ENCODE data around the gene NEDD4L.

NEDD4L gene

DNA sequence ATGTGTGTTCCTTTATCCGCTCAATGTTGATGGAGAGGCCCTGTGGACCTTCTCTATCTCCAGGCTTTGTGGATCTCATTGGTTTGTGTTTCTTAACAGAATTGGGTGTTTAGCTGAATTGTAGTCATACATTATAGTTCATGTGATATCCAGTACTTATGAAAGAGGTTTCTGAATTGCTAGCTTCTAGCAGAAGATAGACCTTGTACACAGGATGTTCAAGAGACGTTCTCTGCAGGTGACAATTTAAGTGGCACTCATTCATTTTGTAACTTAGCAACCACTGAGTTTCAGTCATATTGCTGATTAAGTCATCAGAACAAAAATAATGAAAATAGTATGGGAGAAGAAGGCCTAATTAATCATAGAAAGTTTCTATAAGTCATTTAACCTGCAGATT is 305.6 kb downstream of the NEDD4L start:
- DNase-seq (ENCODE audit: low read depth) = no peak

DNA sequence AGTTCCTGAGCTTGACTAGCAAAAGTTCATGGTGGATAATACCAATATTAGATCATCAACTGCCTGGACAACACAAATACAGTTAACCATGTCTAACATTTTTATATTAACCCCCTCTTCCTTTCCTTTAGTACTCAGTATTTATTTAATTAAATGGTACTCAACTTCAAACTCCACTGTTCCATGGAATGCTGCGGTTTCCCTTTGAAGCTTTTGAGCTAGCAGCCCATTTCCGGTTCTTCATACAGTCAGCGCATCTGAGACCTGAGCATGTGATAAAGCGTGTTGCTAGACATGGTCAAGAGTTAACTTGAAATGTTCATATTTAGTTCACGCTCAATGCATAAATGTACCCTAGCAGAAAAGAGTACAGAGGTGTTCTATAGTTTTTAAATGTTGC is 306.5 kb downstream of the NEDD4L start:
- DNase-seq (ENCODE audit: low read depth) = peak; percentile 72

DNA sequence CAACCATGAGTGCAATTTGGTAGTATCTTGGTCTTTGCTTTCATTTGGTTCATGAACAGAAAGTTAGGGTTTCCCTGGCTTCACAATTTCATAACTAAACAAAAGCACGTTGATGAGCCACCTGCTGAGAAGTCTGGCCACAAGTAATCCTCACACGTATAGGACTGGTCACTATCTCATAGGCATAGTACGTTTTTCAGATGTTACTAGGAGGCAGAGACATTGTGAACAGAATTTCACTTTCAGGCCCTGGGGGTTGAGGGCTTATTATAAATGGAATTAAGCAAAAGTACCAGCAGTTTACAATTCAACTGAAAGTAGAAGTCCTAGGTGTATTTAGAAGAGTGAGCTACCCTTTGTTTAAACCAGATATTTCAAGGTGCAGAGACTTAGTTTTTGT is 307.8 kb downstream of the NEDD4L start:
- DNase-seq (ENCODE audit: low read depth) = no peak

DNA sequence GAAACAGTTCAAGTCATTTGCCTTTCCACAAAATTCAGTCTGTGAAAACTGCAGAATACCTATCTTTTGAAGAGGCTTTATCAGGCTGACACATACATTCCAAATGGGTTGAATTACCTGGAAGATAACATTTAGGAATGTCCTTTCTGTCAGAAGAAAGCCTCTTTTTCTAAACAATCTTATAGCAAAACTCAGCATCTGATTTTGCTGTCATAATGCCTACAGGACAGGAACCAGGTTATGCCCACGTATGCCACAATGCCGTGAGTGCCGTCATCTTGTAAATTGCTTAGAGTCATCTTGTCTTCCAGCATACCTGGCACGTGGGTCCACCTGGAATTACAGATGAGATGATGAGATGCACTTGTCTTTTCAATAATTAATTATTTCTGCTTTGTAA is 309.6 kb downstream of the NEDD4L start:
- no peak for DNase-seq (ENCODE audit: low read depth)

DNA sequence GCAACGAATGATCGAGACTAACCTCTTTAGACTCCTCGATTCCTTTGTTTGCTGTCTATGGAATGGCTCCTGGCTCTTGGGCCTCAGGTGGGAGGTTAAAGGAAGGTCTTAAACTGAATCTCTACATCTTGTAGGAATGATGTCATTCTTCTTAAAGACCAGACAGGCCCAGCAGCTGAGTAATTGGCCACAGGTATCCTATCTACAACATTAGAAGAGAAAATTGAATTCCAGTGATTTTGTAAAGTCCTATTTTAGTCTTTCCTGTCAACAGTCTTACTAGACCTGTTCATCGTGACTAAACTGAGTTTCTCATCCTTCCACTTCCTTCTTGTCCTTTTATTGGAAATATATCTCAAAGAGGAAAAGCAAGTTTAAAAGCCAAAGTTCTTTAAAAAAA is 310.0 kb downstream of the NEDD4L start:
- no peak for DNase-seq (ENCODE audit: low read depth)

DNA sequence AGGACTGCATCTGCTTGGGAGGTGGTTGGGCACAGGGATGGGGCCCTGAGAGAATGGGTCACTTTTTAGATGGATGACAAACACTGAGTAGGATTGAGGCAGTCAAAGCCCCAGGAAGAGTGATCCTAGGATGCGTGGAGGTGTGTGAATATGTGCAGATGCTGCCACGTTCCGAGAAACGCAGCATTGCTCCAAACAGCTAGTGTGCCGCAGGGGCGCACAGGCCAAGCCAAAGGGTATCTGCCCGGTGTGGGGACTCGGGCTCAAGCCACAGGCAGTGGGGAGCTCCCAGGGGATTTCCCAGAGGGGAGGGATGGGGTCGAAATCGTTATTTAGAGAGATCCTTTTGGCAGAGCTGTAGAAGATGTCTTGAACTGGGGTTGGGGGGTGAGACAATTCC is 310.8 kb downstream of the NEDD4L start:
- DNase-seq (ENCODE audit: low read depth) = no peak

DNA sequence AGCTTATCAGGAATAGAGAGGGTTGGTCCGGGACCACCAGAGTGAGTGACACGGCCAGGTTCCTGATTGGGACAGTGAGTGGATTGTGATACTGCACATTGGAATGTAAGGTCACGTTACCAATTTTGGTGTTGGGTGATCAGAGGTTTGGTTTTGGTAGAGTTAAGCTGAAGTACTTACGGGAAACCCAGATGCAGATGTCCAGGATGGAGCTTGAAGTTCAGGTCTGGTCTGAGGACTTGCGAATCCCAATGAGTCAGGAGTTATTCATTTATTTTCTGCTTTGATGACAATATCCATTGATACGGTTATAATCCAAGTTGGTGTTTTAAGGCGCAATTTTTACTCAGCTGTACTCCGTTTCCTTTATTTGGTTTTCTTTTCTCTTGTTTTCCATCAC is 311.2 kb downstream of the NEDD4L start:
- no peak for DNase-seq (ENCODE audit: low read depth)

DNA sequence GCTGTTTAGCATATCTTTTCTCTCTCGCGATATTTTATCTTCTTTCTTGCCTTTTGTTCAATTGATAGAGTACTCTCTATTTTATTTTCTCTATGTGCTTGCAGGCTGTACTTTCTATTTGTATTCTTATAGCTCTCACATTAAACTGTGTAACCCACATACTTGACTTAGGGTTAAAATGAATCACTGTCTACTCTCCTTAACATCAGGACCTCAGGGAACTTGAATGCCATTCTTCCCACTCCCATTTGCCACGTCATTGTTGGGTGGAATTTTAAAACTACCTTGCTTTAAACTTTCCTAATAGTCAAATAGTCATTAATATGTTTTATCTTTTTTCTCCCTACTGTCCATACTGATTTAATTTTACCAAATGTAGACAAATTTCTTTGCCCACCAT is 315.2 kb downstream of the NEDD4L start:
- DNase-seq (ENCODE audit: low read depth) = peak; percentile 68

DNA sequence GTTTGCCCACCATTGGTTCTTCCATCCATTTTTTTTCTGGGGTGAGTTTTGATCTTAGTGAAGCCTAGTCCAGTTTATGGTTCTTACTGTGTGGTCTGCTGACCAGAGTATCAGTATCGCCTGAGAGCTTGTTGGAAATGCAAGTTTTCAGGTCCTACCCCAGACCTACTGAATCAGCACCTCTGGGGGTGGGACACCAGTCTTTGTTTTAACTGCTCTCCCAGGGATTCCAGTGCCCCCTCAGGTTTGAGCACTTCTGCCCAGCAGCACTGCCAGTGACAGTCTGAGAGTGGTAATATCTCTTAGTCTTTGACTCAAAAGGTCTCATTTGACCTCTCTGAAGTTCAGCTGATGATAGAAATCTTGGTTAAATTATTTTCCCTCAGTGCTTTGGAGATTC is 315.6 kb downstream of the NEDD4L start:
- DNase-seq (ENCODE audit: low read depth) = no peak

DNA sequence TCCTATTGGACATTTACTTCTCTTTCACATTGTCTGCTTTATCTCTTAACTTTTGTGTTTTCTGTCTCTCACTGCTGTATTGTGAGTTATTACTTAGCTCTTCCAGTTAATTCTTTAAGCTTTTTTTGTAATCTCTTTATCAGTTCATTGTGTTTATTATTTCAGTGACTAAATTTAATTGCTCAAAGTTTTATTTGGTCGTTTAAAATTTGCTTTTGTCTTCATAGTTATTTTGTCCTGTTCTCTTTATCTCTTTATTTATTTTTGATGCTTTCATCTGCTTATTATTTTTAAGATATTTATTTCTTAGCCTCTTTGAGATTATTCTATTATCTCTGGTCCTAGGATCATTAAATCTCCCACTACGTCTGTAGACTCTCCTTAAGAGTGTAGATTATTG is 316.3 kb downstream of the NEDD4L start:
- DNase-seq (ENCODE audit: low read depth) = no peak

DNA sequence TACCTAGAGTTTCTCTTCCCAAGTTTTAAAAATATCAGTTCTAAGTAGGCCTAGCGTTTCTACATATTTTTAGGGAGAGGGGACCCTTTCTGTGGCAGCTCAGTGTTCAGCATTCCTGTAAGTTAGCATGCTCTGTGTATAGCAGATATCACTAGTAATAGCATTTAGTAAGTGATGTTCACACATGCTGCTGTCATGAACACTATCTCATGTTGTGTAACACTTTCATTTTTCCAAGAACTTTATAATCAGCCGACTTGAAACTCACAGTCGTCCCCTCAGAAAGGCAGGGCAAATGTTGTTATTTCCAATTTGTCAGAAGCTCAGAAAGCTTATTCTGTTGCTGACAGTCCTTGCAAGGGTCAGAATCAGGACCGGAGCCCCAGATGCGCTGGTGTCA is 317.2 kb downstream of the NEDD4L start:
- DNase-seq (ENCODE audit: low read depth) = no peak

DNA sequence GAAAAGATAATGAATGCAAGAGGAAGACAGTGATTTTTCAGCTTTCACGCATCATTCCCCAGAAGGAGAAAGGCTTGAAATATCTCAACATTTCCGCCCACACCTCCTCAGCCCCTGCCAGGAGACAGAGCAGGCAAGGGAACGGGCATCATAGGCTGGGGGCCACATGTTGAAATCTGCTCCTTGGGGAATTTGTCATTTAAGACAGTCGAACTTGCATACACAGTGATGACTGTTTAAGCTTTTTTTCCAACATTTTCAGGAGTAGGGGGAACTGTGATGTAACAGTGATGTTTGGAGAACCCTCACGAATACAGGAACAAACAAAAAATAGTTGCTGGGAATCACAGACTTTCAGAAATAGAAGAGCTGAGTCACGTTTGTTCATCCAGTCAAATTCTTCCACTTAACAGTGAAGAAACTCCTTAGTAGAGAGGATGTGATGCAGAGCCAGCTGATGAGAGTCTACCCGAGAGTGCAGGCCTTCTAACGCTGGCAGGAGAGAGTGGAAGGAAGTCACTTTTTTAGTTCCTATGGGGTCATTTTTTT is 318.1 kb downstream of the NEDD4L start:
- DNase-seq (ENCODE audit: low read depth) = peak; percentile 96

DNA sequence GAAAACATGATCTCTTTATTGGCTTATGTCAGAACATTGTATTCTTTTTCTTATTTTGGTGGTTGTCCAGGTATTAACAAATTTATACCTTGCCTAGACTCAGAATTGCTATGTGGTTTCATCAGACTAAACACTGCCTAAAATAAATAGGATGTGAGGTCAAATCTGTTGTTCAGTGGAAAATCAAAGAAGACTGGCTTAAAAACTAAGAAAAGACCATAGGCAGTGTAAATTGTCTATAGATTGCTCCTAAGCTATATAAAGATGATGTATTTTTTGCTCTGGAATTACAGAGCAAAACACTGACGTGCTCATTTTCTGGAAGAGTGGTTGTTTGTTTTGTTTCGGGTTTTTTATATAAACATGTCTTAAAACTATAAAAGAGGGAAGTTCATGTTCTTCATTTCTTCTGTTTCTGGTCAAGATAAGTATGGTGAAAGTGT is 318.8 kb downstream of the NEDD4L start:
- DNase-seq (ENCODE audit: low read depth) = peak; percentile 23

DNA sequence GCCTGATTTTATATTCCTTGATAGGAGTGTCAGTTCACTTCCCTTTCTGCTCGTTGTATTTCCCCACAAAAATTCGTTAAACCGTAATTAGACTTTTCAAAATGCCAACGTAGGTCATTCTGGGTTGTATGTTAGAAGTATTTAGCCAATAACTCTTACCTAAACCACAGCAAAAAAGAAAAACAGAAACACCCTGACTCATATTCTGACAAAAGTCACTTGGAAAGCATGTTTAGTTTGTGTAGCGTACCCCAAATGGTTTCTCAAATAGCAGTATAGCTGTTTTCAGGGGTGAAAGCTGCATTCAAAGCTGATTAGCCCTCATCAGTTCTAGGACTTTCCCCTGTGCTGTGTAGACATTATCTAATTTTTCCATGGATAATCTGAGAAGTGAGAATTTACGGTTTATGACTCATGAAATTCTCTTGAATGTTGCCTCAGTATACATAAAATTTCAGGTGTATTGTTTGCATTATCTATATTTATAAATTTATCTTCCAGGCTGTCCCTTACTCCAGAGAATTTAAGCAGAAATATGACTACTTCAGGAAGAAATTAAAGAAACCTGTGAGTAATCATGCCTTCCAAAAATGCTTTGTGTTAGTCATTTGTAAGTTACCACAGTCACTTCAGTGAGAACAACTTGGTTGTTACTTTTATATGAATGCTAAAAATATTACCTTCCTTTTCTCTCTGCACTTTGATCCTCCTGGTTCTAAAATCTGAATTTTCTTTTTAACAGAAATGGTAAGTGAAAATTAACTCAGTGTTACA is 319.9 kb downstream of the NEDD4L start:
- peak; percentile 62 for DNase-seq (ENCODE audit: low read depth)

DNA sequence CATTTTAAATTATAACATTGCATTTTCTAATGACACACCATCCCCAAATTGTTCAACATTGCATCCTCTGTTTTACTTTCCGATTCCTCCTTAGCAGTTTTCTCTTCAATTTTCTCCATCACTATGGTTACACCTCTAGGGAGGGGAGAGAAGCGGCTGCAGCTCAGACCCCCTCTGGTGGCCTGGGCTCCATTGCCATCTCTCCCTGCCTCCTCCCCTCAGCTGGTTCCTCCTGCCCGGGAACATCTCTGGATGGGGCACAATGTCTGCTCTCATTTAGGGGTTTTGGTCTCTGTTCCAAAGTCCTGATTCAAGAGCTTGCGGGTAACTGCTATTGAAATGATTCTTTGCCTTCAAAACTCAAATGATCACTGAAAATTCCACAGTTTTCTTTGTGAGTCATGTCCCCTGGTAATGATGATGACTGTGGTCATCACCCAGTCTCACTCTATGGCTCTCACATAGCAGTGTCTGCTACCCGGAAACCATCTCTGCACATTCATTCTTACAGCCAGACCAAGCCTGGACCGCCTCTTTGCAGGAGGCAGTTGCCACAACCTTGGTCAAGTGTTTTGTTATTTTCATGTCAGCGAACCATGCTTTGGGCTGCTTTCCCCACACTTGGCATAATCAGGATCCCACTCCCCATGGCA is 321.0 kb downstream of the NEDD4L start:
- peak; percentile 40 for DNase-seq (ENCODE audit: low read depth)

DNA sequence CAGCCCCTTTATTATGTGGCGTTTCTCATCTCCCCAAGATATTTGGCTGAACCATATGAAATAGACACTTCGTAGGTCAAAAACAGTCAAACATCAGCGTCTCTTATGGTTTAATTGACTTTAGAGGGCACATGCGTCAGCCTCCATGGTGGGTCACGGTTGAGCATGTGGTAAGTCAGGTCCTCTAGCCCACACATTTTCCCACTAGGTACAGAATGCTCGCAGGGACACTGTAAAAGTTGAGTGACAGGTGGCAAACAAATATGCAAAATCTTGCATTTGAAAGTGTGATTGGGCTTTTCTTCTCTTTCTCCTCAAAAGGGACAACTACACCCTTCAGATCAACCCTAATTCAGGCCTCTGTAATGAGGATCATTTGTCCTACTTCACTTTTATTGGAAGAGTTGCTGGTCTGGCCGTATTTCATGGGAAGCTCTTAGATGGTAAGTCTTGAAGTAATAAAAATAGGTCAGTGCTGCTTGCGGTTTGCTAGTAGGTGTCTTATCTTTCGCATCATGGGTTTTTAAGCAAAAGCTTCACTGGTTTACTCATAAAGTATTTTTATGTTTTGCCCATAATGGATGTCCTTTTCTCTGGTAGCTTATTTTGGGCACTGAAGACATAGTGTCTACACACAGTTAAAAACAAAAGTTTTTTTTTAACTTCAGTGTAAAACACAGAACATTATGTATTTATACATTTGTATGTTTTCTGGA is 323.6 kb downstream of the NEDD4L start:
- DNase-seq (ENCODE audit: low read depth) = no peak

DNA sequence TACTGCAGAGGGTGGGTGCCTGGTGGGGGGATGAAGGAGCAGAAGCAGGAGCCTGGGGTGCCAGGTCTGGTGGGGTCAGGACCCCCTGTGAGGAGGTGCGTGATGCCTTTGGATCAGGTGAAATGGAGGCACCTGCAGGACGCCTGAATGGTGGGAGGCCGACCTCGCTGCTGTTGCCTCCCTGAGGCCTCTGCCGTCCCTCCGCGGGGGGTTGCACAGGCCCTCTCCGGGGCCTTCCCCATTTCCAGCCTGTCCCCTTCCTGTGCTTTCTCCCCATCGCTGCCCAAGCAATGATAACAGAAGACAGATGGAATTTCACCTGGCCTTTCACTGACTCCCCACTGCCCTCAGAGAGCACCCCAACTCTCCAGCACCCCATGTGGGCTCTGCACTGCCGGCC is 325.6 kb downstream of the NEDD4L start:
- DNase-seq (ENCODE audit: low read depth) = no peak

DNA sequence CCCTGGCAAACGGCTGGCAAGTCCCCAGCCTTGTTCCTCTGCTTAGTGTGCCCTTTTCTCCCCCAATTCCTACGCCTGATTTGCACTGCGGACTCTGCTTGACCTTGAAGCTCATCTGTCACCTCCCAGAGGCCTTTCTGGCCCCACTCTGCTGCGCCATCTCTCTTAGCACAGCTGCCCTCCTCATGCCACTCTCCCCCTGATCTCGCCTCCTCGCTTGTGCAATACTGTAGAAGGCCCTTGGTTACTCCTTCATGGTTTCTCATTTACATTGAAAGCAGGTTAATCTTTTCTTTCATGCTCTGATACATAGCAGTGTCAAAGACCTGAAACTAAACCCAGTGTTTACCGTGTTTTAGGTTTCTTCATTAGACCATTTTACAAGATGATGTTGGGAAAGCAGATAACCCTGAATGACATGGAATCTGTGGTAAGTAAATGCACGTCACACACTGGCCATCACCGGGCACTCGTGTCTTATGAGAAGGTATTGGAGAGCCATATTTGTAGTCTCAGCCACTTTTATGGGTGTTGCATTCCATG is 326.1 kb downstream of the NEDD4L start:
- no peak for DNase-seq (ENCODE audit: low read depth)

DNA sequence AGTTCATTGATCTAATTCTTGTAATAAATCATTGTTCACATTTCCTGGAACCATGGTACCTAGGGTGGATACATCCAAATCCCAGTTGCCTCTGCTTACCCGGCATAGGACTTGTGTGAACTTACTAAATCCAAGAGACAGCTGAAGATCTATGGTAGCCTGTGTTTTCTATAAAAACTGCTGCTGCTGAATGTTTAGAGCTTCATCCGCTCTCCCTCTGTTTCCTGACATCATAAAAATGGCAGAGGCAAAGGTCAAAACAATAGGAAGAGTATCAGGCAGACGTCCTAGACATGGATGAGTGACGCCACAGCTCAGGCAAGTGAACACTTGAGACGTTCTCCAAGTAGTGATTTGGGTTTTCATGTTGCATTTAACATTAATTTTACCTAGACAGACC is 326.6 kb downstream of the NEDD4L start:
- DNase-seq (ENCODE audit: low read depth) = no peak

DNA sequence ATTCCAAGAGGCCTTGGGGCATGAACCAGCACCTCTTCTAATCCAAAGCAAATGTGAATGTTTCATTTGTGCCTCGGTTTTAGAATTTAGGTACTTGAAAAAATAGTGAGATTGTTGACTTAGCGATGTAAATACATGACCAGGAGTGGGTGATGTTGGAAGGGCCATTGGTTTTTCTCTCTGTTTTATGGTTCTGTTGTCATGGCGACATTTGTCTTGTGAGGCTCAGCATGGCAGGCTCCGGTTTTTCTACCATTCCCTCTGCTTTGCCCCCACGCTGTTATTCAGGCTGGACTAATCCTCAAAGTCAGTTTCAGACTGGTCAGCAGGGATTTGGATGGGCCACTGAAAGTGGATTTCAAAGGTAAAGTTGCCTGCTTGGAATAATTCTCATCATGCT is 329.5 kb downstream of the NEDD4L start:
- no peak for DNase-seq (ENCODE audit: low read depth)

DNA sequence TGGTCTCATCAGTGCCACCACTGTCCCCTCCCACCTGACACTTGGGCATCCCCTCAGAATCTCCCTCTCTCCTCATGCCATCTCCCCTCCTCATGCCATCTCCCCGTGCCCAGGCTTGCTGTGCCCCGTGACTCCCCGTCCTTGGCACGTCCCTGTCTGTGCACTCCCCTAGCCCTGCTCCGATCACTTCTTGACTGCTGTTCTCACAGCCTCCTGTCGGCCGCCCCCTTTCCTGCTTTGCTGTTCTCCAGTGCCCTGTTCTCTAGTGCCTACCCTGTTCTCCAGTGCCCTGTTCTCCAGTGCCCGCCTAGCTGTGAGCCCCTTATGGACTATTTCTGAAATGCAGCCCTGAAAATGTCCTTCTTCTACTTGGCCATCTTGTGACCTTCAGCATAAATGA is 331.0 kb downstream of the NEDD4L start:
- DNase-seq (ENCODE audit: low read depth) = no peak

Measured in iris pigment epithelial cell (primary cell).